Trophoblast cell (in vitro differentiated cells and primary cell): ENCODE data around the gene UGT3A2.

ENCODE experiments used
- DNase-seq, 2 donors: peaks; one replicate each; pipeline ENCODE4 v3.0.0-alpha.2; 2016
- H2AFZ ChIP-seq: 2 replicates; pipeline ENCODE4 v1.6.1; 2013; ENCODE audit warnings: low read length, moderate library complexity, mild to moderate bottlenecking; ENCODE audit not compliant: insufficient read depth, poor library complexity
- H2AK5ac ChIP-seq: 2 replicates; pipeline ENCODE4 v1.6.1; 2013; ENCODE audit warnings: mild to moderate bottlenecking, low read length
- H2BK120ac ChIP-seq: 2 replicates; pipeline ENCODE4 v1.6.1; 2013; ENCODE audit warnings: low read length, mild to moderate bottlenecking, moderate library complexity; ENCODE audit not compliant: insufficient read depth, poor library complexity
- H2BK12ac ChIP-seq: 2 replicates; pipeline ENCODE4 v1.6.1; 2013; ENCODE audit warnings: mild to moderate bottlenecking, low read length, moderate library complexity
- H2BK5ac ChIP-seq: 2 replicates; pipeline ENCODE4 v1.6.1; 2013; ENCODE audit warnings: low read length, low read depth, moderate library complexity, mild to moderate bottlenecking; ENCODE audit not compliant: poor library complexity
- H3K14ac ChIP-seq: 2 replicates; pipeline ENCODE4 v1.6.1; 2013; ENCODE audit warnings: mild to moderate bottlenecking, low read length
- H3K18ac ChIP-seq: 2 replicates; pipeline ENCODE4 v1.6.1; 2013; ENCODE audit warnings: mild to moderate bottlenecking, low read length
- H3K23ac ChIP-seq: 2 replicates; pipeline ENCODE4 v1.6.1; 2013; ENCODE audit warnings: low read length
- H3K27ac ChIP-seq: 2 replicates; pipeline ENCODE4 v1.5.1; 2013; ENCODE audit warnings: low read depth, mild to moderate bottlenecking, inconsistent platforms, low read length, moderate library complexity
- H3K27me3 ChIP-seq: 2 replicates; pipeline ENCODE4 v1.6.1; 2013; ENCODE audit warnings: inconsistent platforms, mild to moderate bottlenecking, low read length, moderate library complexity; ENCODE audit not compliant: insufficient read depth
- H3K36me3 ChIP-seq, 2 experiments: 1 replicate in 1 of 2; 2 replicates in 1 of 2; pipeline ENCODE4 v1.6.1; 2013; ENCODE audit warnings: low read length in 2 of 2, mild to moderate bottlenecking in 2 of 2, moderate library complexity in 1 of 2; ENCODE audit not compliant: insufficient read depth in 2 of 2, control insufficient read depth in 1 of 2
- H3K4ac ChIP-seq: 2 replicates; pipeline ENCODE4 v1.6.1; 2013; ENCODE audit warnings: low read depth, mild to moderate bottlenecking, low read length, moderate library complexity
- H3K4me1 ChIP-seq, 2 experiments: 1 replicate in 1 of 2; 2 replicates in 1 of 2; pipeline ENCODE4 v1.6.1; 2013; ENCODE audit warnings: low read length in 2 of 2, mild to moderate bottlenecking in 2 of 2, moderate library complexity in 1 of 2; ENCODE audit not compliant: insufficient read depth in 2 of 2, control insufficient read depth in 1 of 2
- H3K4me2 ChIP-seq: 2 replicates; pipeline ENCODE4 v1.6.1; 2013; ENCODE audit warnings: inconsistent platforms, mild to moderate bottlenecking, low read length, moderate library complexity
- H3K4me3 ChIP-seq: 2 replicates; pipeline ENCODE4 v1.5.1; 2013; ENCODE audit warnings: mild to moderate bottlenecking, low read depth, low read length, inconsistent platforms
- H3K79me1 ChIP-seq: one replicate; pipeline ENCODE4 v1.6.1; 2013; ENCODE audit warnings: low read length
- H3K79me2 ChIP-seq: 2 replicates; pipeline ENCODE4 v1.6.1; 2013; ENCODE audit warnings: low read length, mild to moderate bottlenecking; ENCODE audit not compliant: control insufficient read depth, insufficient read depth, poor library complexity
- H3K9ac ChIP-seq: 2 replicates; pipeline ENCODE4 v1.6.1; 2013; ENCODE audit warnings: mild to moderate bottlenecking, low read length
- H3K9me3 ChIP-seq: 2 replicates; pipeline ENCODE4 v1.6.1; 2013; ENCODE audit warnings: low read depth, mild to moderate bottlenecking, control low read depth, inconsistent platforms, low read length; ENCODE audit not compliant: insufficient read depth
- H4K12ac ChIP-seq: 2 replicates; pipeline ENCODE4 v1.6.1; 2013; ENCODE audit warnings: low read depth, mild to moderate bottlenecking, low read length, moderate library complexity
- H4K8ac ChIP-seq: 2 replicates; pipeline ENCODE4 v1.6.1; 2013; ENCODE audit warnings: low read depth, mild to moderate bottlenecking, low read length, moderate library complexity
- H4K91ac ChIP-seq: one replicate; pipeline ENCODE4 v1.6.1; 2013; ENCODE audit warnings: low read depth, mild to moderate bottlenecking, low read length, moderate library complexity
- WGBS: extraction: QIAGEN DNeasy Blood & Tissue Kit; methylation state at CpG from one replicate; pipeline ENCODE4 v1.1.7; 2013; ENCODE audit warnings: missing lambda C conversion rate; ENCODE audit not compliant: insufficient read length, insufficient coverage; ENCODE audit errors: extremely low coverage; 5-methylcytosine and 5-hydroxymethylcytosine counted together

The UGT3A2 gene

DNA sequence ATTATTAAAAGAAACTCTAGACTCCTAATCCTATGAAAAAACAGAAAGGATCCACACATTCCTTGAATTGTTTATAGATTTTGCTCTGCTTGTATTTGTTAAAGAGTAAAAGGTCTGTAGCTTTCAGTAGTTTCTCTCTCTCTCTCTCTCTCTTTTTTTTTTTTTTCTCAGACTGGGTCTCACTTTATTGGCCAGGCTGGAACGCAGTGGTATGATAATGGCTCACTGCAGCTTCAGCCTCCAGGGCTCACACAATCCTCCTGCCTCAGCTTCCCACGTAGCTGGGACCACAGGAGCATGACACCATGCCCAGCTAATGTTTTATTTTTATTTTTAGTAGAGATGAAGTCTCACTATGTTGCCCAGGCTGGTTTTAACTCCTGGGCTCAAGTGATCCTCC lies 9.3 kb downstream of the UGT3A2 start:
- Histone ChIP-seq H3K14ac (no peak overlapping the region), H2BK120ac (no peak overlapping the region), H4K91ac (no peak overlapping the region), H3K79me1 (no peaks in the 10 kb centered on the region), H2AK5ac (no peak overlapping the region), H3K4ac (no peak overlapping the region), H3K4me1 (peaks cover 0 to 5% of the 10 kb centered on the region in 2 experiments), H3K4me2 (no peak overlapping the region), H2BK5ac (no peak overlapping the region), H4K8ac (no peak overlapping the region), H3K27ac (no peak overlapping the region), H2BK12ac (no peak overlapping the region), H3K4me3 (no peak overlapping the region), H4K12ac (no peak overlapping the region), H3K23ac (no peak overlapping the region), H3K36me3 (no peaks in the 10 kb centered on the region), H3K27me3 (no peaks in the 10 kb centered on the region), H2AFZ (no peak overlapping the region), H3K79me2 (no peaks in the 10 kb centered on the region), H3K18ac (no peak overlapping the region), H3K9me3 (no peaks in the 10 kb centered on the region), H3K9ac (no peak overlapping the region)
- no peak for DNase-seq
- no CpG with 5 or more reads among the region's 2 CpGs for WGBS

DNA sequence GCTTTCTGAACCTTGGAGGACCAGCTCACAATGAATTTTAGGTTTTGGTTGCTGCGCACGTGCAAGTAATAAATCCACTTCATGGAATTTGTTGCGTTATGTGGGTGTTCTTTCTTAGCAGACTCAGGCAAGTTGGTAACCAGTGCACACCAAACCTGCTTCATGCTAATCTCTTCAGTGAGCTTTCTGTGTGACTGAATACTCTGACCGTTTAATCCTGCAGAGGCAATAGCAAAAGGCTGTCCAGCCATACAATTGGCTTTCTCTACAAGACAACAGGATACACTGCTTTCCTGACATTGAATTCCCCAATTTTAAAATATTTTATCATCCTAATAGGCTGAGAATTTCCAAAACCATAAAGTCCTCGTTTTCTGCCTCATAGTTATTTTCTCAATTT lies 10.3 kb downstream of the UGT3A2 start:
- H3K4me2 ChIP-seq = no peak overlapping the region
- H3K4ac ChIP-seq = no peak overlapping the region
- no peak overlapping the region for H3K4me3 ChIP-seq
- H3K36me3 ChIP-seq = no peaks in the 10 kb centered on the region
- H3K79me1 ChIP-seq = no peaks in the 10 kb centered on the region
- no peak overlapping the region for H3K23ac ChIP-seq
- no peak overlapping the region for H2AK5ac ChIP-seq
- no peak overlapping the region for H2BK12ac ChIP-seq
- H4K91ac ChIP-seq = no peak overlapping the region
- no peaks in the 10 kb centered on the region for H3K27me3 ChIP-seq
- no peak overlapping the region for H4K8ac ChIP-seq
- peaks cover 0 to 5% of the 10 kb centered on the region in 2 experiments for H3K4me1 ChIP-seq
- no peak overlapping the region for H2BK120ac ChIP-seq
- no CpG with 5 or more reads among the region's 5 CpGs for WGBS
- DNase-seq = no peak
- no peak overlapping the region for H3K14ac ChIP-seq
- no peak overlapping the region for H2AFZ ChIP-seq
- no peak overlapping the region for H4K12ac ChIP-seq
- no peak overlapping the region for H3K18ac ChIP-seq
- no peak overlapping the region for H2BK5ac ChIP-seq
- H3K79me2 ChIP-seq = no peaks in the 10 kb centered on the region
- no peak overlapping the region for H3K9ac ChIP-seq
- no peaks in the 10 kb centered on the region for H3K9me3 ChIP-seq
- H3K27ac ChIP-seq = no peak overlapping the region

DNA sequence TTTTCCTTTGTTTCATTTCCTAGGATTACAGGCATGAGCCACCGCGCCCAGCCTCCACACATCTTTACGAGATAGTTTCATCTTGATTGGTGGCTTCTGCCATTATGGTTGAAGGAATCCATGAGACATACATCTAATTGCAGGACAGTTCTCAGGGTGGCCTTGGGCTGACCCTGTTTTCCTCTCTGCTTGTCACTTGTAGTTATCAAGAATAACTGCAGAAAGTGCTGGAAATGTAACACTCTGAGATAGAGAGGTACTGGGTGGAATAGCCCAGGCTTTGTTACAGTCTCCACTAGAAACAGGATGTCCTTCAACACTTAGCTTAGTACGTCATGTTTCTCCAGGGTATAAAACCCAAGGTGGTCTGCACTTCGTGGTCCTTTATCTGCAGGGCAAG lies 10.7 kb downstream of the UGT3A2 start:
- no peaks in the 10 kb centered on the region for H3K27me3 ChIP-seq
- no peak overlapping the region for H4K12ac ChIP-seq
- no peak overlapping the region for H3K4ac ChIP-seq
- no peak overlapping the region for H3K18ac ChIP-seq
- no peaks in the 10 kb centered on the region for H3K36me3 ChIP-seq
- no peak overlapping the region for H3K27ac ChIP-seq
- DNase-seq = no peak
- H2AFZ ChIP-seq = no peak overlapping the region
- no CpG with 5 or more reads among the region's 5 CpGs for WGBS
- no peak overlapping the region for H2BK5ac ChIP-seq
- no peak overlapping the region for H4K91ac ChIP-seq
- H3K79me2 ChIP-seq = no peaks in the 10 kb centered on the region
- no peak overlapping the region for H3K23ac ChIP-seq
- H3K79me1 ChIP-seq = no peaks in the 10 kb centered on the region
- no peak overlapping the region for H3K9ac ChIP-seq
- H4K8ac ChIP-seq = no peak overlapping the region
- no peak overlapping the region for H3K4me2 ChIP-seq
- H3K4me1 ChIP-seq = peaks cover 0 to 5% of the 10 kb centered on the region in 2 experiments
- H2BK120ac ChIP-seq = no peak overlapping the region
- H3K14ac ChIP-seq = no peak overlapping the region
- H2BK12ac ChIP-seq = no peak overlapping the region
- no peak overlapping the region for H3K4me3 ChIP-seq
- H3K9me3 ChIP-seq = no peaks in the 10 kb centered on the region
- H2AK5ac ChIP-seq = no peak overlapping the region

DNA sequence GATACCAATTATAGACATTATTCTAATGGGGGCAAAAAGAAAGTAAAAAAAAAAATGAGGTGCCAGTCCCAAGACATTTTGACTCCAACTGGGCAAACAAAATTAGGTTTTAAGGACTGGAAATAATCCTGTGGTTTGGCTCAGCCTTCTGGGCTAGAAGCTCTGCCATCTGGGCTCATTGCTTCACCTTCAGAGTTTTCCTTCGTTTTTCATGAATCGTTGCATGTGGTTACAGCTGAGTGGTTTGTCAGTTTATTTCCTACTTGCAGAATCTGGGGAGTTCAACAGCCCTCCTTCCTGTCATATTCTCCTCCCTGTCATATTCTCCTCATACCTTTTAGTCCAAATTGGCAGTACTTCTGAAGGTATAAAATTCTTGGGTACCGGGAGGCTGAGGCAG lies 12.0 kb downstream of the UGT3A2 start:
- Histone ChIP-seq H2BK12ac (no peak overlapping the region), H3K79me1 (no peaks in the 10 kb centered on the region), H3K36me3 (no peaks in the 10 kb centered on the region), H2BK120ac (no peak overlapping the region), H3K4me3 (no peak overlapping the region), H3K79me2 (no peaks in the 10 kb centered on the region), H3K18ac (no peak overlapping the region), H3K14ac (no peak overlapping the region), H3K4ac (no peak overlapping the region), H3K27me3 (no peaks in the 10 kb centered on the region), H2AFZ (no peak overlapping the region), H2AK5ac (no peak overlapping the region), H3K4me2 (no peak overlapping the region), H4K91ac (no peak overlapping the region), H3K9me3 (no peaks in the 10 kb centered on the region), H2BK5ac (no peak overlapping the region), H3K27ac (no peak overlapping the region), H3K9ac (no peak overlapping the region), H3K4me1 (peaks cover 0 to 1% of the 10 kb centered on the region in 2 experiments), H3K23ac (no peak overlapping the region), H4K8ac (no peak overlapping the region), H4K12ac (no peak overlapping the region)
- DNase-seq = no peak
- WGBS = no CpG with 5 or more reads among the region's 3 CpGs
